AG04449 (cell line): ENCODE results near the gene ERC2.

ENCODE experiments used
- CTCF ChIA-PET: fragments of 350-600 bp; formaldehyde crosslinking; extraction: SDS; loops from one replicate; lab custom pipeline; 2021; ENCODE audit warnings: antibody characterized with exemption; lab: Yijun Ruan, JAX
- POLR2A ChIA-PET: fragments of 400-600, 350-600 bp; formaldehyde crosslinking; extraction: SDS; loops from one replicate; lab custom pipeline; 2020; ENCODE audit warnings: antibody characterized with exemption, inconsistent platforms; lab: Yijun Ruan, JAX
- DNase-seq: peaks from one replicate; pipeline ENCODE4 v3.0.0-alpha.2; 2010; ENCODE audit warnings: low read depth, low spot score
- H3K4me3 ChIP-seq: 2 replicates; pipeline ENCODE4 v1.5.1; 2011; ENCODE audit warnings: low read depth, mild to moderate bottlenecking, control low read depth, low read length
- CTCF ChIP-seq: IDR thresholded peaks from one replicate; pipeline ENCODE4 v1.5.1; 2011; ENCODE audit warnings: mild to moderate bottlenecking, moderate library complexity, low read length, control low read depth, inconsistent platforms; ENCODE audit not compliant: insufficient read depth; ENCODE audit errors: missing control alignments

The ERC2 gene

GRCh38 chr3:55579496-55579895 lies 888.8 kb downstream of the ERC2 start:
- CTCF ChIA-PET = interaction anchor here (1.3 kb wide), 1 partner anchor 16 kb away, joined by 3 read pairs; no protein-coding TSS in a partner anchor
- DNase-seq = no peak
- TF ChIP-seq CTCF = no peak
- no peak overlapping the region for H3K4me3 ChIP-seq
- POLR2A ChIA-PET = no interaction called here

GRCh38 chr3:55576621-55577388 lies 891.5 kb downstream of the ERC2 start:
- CTCF ChIA-PET = no interaction called here
- H3K4me3 ChIP-seq = no peak overlapping the region
- TF ChIP-seq CTCF = no peak
- POLR2A ChIA-PET = no interaction called here
- no peak for DNase-seq

GRCh38 chr3:55574671-55575070 lies 893.6 kb downstream of the ERC2 start:
- no peak for TF ChIP-seq CTCF
- no peak overlapping the region for H3K4me3 ChIP-seq
- ChIA-PET CTCF (no interaction called here), POLR2A (no interaction called here)
- DNase-seq = no peak

- TF ChIP-seq CTCF = no peak
- CTCF ChIA-PET = no interaction called here
Observed at GRCh38 chr3:55572816-55573215, 895.5 kb downstream of the ERC2 start.

GRCh38 chr3:55571913-55572312 lies 896.4 kb downstream of the ERC2 start:
- H3K4me3 ChIP-seq = no peak overlapping the region
- ChIA-PET CTCF (no interaction called here), POLR2A (no interaction called here)
- no peak for TF ChIP-seq CTCF
- DNase-seq = no peak

More at GRCh38 chr3:55572816-55573215, 895.5 kb downstream of the ERC2 start:
- no peak for DNase-seq
- no peak overlapping the region for H3K4me3 ChIP-seq
- POLR2A ChIA-PET = no interaction called here

GRCh38 chr3:55571216-55571813 lies 897.0 kb downstream of the ERC2 start:
- ChIA-PET POLR2A (interaction anchor here (0.6 kb wide), 1 partner anchor 85 kb away, joined by 4 read pairs; no protein-coding TSS in a partner anchor), CTCF (no interaction called here)
- TF ChIP-seq CTCF = no peak
- H3K4me3 ChIP-seq = no peak overlapping the region
- no peak for DNase-seq
